HL-60 (cell line): ENCODE results near the gene GRIN1.

ENCODE experiments used
- CTCF ChIP-seq: IDR thresholded peaks from one replicate; pipeline ENCODE4 v1.5.1; 2011; ENCODE audit warnings: low read length, control low read depth, inconsistent platforms; ENCODE audit not compliant: insufficient read depth
- POLR2AphosphoS5 ChIP-seq: IDR thresholded peaks from 2 replicates; pipeline ENCODE4 v1.6.1; 2012; ENCODE audit warnings: low read depth
- REST ChIP-seq: IDR thresholded peaks from 2 replicates; pipeline ENCODE4 v1.6.1; 2012; ENCODE audit warnings: low read depth; ENCODE audit not compliant: insufficient replicate concordance

DNA sequence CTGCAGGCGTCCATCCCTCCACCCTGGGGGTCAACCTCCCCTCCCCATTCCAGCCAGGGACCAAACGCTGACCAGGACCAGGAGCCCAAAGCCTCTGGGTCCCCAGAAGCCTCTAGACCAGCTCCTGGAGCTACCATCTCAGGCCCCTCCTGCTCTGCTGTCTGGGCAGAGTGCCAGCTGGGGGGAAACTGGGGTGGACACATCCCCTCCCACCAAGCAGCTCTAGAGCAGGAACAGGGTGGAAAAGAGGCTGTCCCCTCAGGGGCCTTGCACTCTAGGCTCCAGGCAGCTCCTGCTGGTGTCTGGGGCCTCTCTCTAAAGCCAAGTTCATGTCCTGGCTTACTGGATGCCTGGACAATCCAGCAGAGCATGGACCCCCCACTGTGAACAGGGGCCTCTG lies 53.9 kb downstream of the GRIN1 start:
- no peak for TF ChIP-seq CTCF
- TF ChIP-seq POLR2AphosphoS5, result no peak
- no peak for TF ChIP-seq REST
